Measurements from ENCODE around the gene DNAH6.

DNA sequence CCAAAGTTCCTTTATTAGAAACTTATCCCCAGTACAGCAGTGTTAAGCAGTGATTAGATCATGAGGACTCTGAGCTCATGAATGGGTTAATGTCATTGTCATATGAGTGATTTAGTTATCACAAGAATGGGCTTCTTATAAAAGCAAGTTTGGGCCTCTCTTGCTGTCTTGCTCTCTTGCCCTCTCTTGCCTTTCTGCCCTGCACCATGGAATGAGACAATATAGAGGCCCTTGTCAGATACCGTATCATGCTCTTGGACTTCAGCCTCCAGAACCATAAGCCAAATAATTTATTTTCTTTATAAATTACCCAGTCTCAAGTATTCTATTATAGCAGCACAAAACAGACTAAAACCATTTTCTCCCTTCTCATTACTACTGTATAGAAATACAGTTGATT lies 238.8 kb downstream of the DNAH6 start:
- TF ChIP-seq, protein P1, sequence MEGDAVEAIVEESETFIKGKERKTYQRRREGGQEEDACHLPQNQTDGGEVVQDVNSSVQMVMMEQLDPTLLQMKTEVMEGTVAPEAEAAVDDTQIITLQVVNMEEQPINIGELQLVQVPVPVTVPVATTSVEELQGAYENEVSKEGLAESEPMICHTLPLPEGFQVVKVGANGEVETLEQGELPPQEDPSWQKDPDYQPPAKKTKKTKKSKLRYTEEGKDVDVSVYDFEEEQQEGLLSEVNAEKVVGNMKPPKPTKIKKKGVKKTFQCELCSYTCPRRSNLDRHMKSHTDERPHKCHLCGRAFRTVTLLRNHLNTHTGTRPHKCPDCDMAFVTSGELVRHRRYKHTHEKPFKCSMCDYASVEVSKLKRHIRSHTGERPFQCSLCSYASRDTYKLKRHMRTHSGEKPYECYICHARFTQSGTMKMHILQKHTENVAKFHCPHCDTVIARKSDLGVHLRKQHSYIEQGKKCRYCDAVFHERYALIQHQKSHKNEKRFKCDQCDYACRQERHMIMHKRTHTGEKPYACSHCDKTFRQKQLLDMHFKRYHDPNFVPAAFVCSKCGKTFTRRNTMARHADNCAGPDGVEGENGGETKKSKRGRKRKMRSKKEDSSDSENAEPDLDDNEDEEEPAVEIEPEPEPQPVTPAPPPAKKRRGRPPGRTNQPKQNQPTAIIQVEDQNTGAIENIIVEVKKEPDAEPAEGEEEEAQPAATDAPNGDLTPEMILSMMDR (IDR thresholded peaks at IDR 0.05): no peak
- no peak for TF ChIP-seq POLR2A (IDR thresholded peaks at IDR 0.05)
